OCI-LY3 (cell line): ENCODE results near the gene C7orf33.

Experiments
- EZH2phosphoT487 ChIP-seq: fragments of 200-600 bp; shearing (Covaris generic); IDR thresholded peaks from 2 replicates; pipeline ENCODE4 v1.6.1; 2018; ENCODE audit warnings: antibody characterized with exemption, mixed run types, low read depth
- TF ChIP-seq, protein P1 (sequence below): fragments of 200-600, 300-600 bp; sonication (generic); IDR thresholded peaks from 2 replicates; pipeline ENCODE4 v1.5.1; 2014; ENCODE audit warnings: antibody characterized with exemption, low read length, low read depth

- TF ChIP-seq, protein P1, sequence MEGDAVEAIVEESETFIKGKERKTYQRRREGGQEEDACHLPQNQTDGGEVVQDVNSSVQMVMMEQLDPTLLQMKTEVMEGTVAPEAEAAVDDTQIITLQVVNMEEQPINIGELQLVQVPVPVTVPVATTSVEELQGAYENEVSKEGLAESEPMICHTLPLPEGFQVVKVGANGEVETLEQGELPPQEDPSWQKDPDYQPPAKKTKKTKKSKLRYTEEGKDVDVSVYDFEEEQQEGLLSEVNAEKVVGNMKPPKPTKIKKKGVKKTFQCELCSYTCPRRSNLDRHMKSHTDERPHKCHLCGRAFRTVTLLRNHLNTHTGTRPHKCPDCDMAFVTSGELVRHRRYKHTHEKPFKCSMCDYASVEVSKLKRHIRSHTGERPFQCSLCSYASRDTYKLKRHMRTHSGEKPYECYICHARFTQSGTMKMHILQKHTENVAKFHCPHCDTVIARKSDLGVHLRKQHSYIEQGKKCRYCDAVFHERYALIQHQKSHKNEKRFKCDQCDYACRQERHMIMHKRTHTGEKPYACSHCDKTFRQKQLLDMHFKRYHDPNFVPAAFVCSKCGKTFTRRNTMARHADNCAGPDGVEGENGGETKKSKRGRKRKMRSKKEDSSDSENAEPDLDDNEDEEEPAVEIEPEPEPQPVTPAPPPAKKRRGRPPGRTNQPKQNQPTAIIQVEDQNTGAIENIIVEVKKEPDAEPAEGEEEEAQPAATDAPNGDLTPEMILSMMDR = no peak
- no peak for TF ChIP-seq EZH2phosphoT487
These were observed 11.2 kb upstream of the C7orf33 start for GRCh38 chr7:148579366-148579765.
